NCI-H2196 (cell line): ENCODE results near the gene ANKS6.

ENCODE experiments used
- DNase-seq: peaks from one replicate; lab custom pipeline; 2025; ENCODE audit not compliant: unreplicated experiment; lab: John Stamatoyannopoulos, UW

ANKS6 gene

GRCh38 chr9:98740226-98740881 lies 56.0 kb downstream of the ANKS6 start:
- no peak for DNase-seq

- DNase-seq: no peak
These were observed 57.6 kb downstream of the ANKS6 start for GRCh38 chr9:98738741-98739140.

GRCh38 chr9:98736226-98736625 lies 60.1 kb downstream of the ANKS6 start:
- no peak for DNase-seq

GRCh38 chr9:98732801-98733200 lies 63.6 kb downstream of the ANKS6 start:
- DNase-seq: no peak

- no peak for DNase-seq
These were observed 64.3 kb downstream of the ANKS6 start for GRCh38 chr9:98732091-98732490.

- no peak for DNase-seq
These were observed 65.5 kb downstream of the ANKS6 start for GRCh38 chr9:98730871-98731270.

GRCh38 chr9:98728500-98728899 lies 67.9 kb downstream of the ANKS6 start:
- no peak for DNase-seq

- DNase-seq: no peak
These were observed 68.9 kb downstream of the ANKS6 start for GRCh38 chr9:98727428-98727827.

GRCh38 chr9:98726735-98727134 lies 69.6 kb downstream of the ANKS6 start:
- no peak for DNase-seq

GRCh38 chr9:98724810-98725530 lies 71.4 kb downstream of the ANKS6 start:
- DNase-seq: no peak

- DNase-seq: no peak
These were observed 74.7 kb downstream of the ANKS6 start for GRCh38 chr9:98721643-98722042.

GRCh38 chr9:98720402-98720801 lies 76.0 kb downstream of the ANKS6 start:
- DNase-seq: no peak

- no peak for DNase-seq
These were observed 77.3 kb downstream of the ANKS6 start for GRCh38 chr9:98719055-98719454.

- no peak for DNase-seq
These were observed 81.5 kb downstream of the ANKS6 start for GRCh38 chr9:98714833-98715232.

GRCh38 chr9:98712987-98713386 lies 83.4 kb downstream of the ANKS6 start:
- no peak for DNase-seq

- no peak for DNase-seq
These were observed 86.1 kb downstream of the ANKS6 start for GRCh38 chr9:98709968-98710965.

GRCh38 chr9:98708933-98709911 lies 87.1 kb downstream of the ANKS6 start, which contains the start of gene GABBR2:
Gene GABBR2, minus strand, starts transcription at chr9:98708935. Its CDS starts 198 bp downstream, at chr9:98708737.
- no peak for DNase-seq

- no peak for DNase-seq
These were observed 88.0 kb downstream of the ANKS6 start for GRCh38 chr9:98708103-98708932.
